Tibial artery (tissue), 4 donors: Measurements from ENCODE around the gene ARL5B.
"Not testable (repeated sequence)": the region's sequence is repeated elsewhere in the genome, so short reads cannot be mapped to it uniquely, and the experiment has no call there.

Source experiments
- DNase-seq, 2 donors: peaks; one replicate each; pipeline ENCODE4 v3.0.0-alpha.2; 2019
- H3K27ac ChIP-seq, 2 donors: fragments of 200-600 bp; sonication (generic) in 1 of 2; 1 replicate in 1 of 2; 2 replicates in 1 of 2; pipeline ENCODE4 v1.5.1; 2018 to 2019; ENCODE audit warnings: mild to moderate bottlenecking in 1 of 2
- H3K27me3 ChIP-seq, 2 donors: fragments of 200-600 bp; sonication (generic) in 1 of 2; one replicate each; pipeline versions ENCODE4 v1.5.1 to v1.6.0; 2016 to 2019
- H3K36me3 ChIP-seq, 3 donors: fragments of 200-600 bp; sonication (generic) in 2 of 3; one replicate each; pipeline ENCODE4 v1.5.1; 2016 to 2019; ENCODE audit warnings: mild to moderate bottlenecking in 2 of 3
- H3K4me1 ChIP-seq, 4 donors: fragments of 200-600 bp; sonication (generic) in 2 of 4; 1 replicate in 3 of 4; 2 replicates in 1 of 4; pipeline ENCODE4 v1.5.1; 2016 to 2019
- H3K4me3 ChIP-seq, 2 donors: fragments of 200-600 bp; sonication (generic) in 1 of 2; 1 replicate in 1 of 2; 2 replicates in 1 of 2; pipeline ENCODE4 v1.5.1; 2018 to 2019; ENCODE audit warnings: mild to moderate bottlenecking in 2 of 2
- H3K9me3 ChIP-seq, 3 donors: fragments of 200-600 bp; sonication (generic) in 1 of 3; one replicate each; pipeline ENCODE4 v1.5.1; 2016 to 2019
- intact Hi-C: fragments of 100-400 bp; cut with DNase I; formaldehyde crosslinking; loops from one replicate; pipeline ENCODE4 v1.15.0; 2023; ENCODE audit warnings: low total_unique reads
- TF ChIP-seq, protein P1 (sequence below), 2 experiments: fragments of 200-600 bp in 1 of 2; fragments of 450-650 bp in 1 of 2; IDR thresholded peaks; one replicate each; pipeline ENCODE4 v1.5.1; 2017 to 2019; ENCODE audit warnings: antibody characterized with exemption in 2 of 2, mild to moderate bottlenecking in 1 of 2, moderate library complexity in 1 of 2

Gene ARL5B

DNA sequence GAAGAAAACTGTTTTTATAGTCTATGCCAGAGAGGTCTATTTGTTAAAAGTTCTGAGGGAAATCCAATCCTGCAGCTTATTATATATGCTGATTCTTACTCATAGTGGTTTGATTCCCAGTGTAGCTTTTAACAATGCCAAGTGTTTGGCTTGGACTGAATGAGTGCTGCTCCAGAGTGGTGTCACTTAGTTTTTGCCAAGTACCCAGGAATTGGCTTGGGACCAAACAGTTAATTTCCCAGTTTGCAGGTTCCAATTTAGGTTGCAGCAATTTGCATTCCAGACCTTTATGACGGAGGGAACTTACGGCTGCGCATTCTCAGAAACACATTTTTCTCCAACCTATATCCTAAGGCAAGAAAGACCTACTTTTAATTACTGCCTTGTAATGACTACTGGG is 40.2 kb upstream of the ARL5B start:
- no peak overlapping the region for H3K27ac ChIP-seq
- intact Hi-C loops: no loop called here
- H3K36me3 ChIP-seq: peaks cover 0 to 18% (median 0%) of the 10 kb centered on the region in 3 donors
- H3K9me3 ChIP-seq: no peaks in the 10 kb centered on the region
- TF ChIP-seq, protein P1, sequence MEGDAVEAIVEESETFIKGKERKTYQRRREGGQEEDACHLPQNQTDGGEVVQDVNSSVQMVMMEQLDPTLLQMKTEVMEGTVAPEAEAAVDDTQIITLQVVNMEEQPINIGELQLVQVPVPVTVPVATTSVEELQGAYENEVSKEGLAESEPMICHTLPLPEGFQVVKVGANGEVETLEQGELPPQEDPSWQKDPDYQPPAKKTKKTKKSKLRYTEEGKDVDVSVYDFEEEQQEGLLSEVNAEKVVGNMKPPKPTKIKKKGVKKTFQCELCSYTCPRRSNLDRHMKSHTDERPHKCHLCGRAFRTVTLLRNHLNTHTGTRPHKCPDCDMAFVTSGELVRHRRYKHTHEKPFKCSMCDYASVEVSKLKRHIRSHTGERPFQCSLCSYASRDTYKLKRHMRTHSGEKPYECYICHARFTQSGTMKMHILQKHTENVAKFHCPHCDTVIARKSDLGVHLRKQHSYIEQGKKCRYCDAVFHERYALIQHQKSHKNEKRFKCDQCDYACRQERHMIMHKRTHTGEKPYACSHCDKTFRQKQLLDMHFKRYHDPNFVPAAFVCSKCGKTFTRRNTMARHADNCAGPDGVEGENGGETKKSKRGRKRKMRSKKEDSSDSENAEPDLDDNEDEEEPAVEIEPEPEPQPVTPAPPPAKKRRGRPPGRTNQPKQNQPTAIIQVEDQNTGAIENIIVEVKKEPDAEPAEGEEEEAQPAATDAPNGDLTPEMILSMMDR (IDR thresholded peaks at IDR 0.05): no peak
- DNase-seq: no peak
- H3K27me3 ChIP-seq: no peaks in the 10 kb centered on the region
- H3K4me1 ChIP-seq: no peaks in the 10 kb centered on the region
- H3K4me3 ChIP-seq: no peak overlapping the region

DNA sequence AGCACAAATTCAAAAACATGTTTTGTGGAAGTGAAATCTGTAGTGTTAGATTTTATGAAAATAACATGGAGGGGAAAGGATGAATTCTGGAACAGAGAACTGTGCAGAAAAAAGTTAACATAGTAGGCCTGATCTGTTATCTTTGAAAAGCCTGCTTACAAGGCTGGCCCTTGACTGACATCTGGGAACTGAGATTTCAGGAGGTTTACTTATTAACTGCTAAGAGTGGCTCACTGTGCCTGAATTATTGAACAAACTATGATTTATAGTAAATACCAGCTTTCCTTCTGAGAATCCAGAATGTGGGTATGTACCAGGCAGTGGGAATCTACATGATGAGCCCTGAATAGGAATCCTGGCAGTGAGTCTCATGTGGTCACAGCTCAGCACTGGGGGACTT is 38.4 kb upstream of the ARL5B start:
- no peak for DNase-seq
- Histone ChIP-seq H3K27me3 (no peaks in the 10 kb centered on the region), H3K4me1 (no peaks in the 10 kb centered on the region), H3K36me3 (peaks cover 0 to 18% (median 0%) of the 10 kb centered on the region in 3 donors), H3K27ac (no peak overlapping the region), H3K9me3 (no peaks in the 10 kb centered on the region), H3K4me3 (no peak overlapping the region)
- intact Hi-C loops: no loop called here
- TF ChIP-seq, protein P1 (IDR thresholded peaks at IDR 0.05): no peak

DNA sequence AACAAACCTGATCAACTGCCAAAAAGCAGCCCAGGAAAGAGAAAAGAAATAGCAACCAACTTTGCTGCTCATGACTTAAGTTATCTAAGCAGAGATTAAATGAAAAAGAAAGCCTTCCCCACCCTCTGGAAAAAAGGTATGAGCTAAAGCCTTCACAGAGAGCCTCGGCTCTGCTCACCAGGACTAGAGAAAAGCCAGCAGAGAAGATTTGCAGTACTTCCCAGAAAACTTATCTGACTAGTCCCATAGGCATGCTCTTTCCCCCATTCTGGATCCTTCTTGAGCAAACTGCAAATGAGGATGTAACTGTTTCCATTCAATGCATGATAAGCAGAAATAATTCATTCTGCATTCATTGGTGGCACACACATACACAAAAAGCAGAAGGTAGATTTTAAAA is 35.6 kb upstream of the ARL5B start:
- H3K9me3 ChIP-seq, H3K4me3 ChIP-seq, H3K27me3 ChIP-seq, intact Hi-C loops, DNase-seq, H3K27ac ChIP-seq, H3K4me1 ChIP-seq: not testable (repeated sequence)
- peaks cover 0 to 18% (median 0%) of the 10 kb centered on the region in 3 donors for H3K36me3 ChIP-seq

DNA sequence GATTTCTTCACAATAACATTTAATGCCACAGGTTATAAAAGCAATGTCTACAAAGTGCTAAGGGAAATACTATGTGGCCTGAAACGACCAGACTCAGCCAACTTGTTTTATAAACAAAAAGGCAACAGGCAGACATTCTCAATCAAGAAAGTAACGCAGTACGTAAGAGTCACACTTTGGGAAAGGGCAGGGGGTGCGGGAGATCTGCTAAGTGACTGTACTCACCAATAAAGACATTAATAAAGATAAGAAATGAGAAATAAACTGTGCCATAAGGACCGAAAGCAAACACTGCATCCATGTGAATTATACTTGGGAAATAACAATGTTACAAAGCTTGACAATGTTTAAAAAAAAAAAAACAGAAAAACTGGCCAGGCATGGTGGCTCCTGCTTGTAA is 33.3 kb upstream of the ARL5B start:
- H3K36me3 ChIP-seq: peaks cover 0 to 10% (median 0%) of the 10 kb centered on the region in 3 donors
- intact Hi-C loops: no loop called here
- H3K27me3 ChIP-seq: no peaks in the 10 kb centered on the region
- TF ChIP-seq, protein P1 (IDR thresholded peaks at IDR 0.05): no peak
- H3K9me3 ChIP-seq: no peaks in the 10 kb centered on the region
- no peak for DNase-seq
- no peak overlapping the region for H3K27ac ChIP-seq
- no peak overlapping the region for H3K4me3 ChIP-seq
- peaks cover 0 to 4% (median 0%) of the 10 kb centered on the region in 4 donors for H3K4me1 ChIP-seq

DNA sequence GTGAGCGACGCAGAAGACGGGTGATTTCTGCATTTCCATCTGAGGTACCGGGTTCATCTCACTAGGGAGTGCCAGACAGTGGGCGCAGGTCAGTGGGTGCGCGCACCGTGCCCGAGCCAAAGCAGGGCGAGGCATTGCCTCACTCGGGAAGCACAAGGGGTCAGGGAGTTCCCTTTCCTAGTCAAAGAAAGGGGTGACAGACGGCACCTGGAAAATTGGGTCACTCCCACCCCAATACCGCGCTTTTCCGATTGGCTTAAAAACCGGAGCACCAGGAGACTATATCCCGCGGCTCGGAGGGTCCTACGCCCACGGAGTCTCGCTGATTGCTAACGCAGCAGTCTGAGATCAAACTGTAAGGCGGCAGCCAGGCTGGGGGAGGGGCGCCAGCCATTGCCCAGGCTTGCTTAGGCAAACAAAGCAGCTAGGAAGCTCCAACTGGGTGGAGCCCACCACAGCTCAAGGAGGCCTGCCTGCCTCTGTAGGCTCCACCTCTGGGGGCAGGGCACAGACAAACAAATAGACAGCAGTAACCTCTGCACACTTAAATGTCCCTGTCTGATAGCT is 31.7 kb upstream of the ARL5B start:
- intact Hi-C loops, H3K4me1 ChIP-seq, H3K36me3 ChIP-seq, H3K9me3 ChIP-seq, H3K27me3 ChIP-seq: not testable (repeated sequence)
- peak overlapping the region; percentile 58 to 73 for H3K4me3 ChIP-seq
- H3K27ac ChIP-seq: peak overlapping the region; percentile 65 to 68
- peak; percentile 75 to 78 for DNase-seq

DNA sequence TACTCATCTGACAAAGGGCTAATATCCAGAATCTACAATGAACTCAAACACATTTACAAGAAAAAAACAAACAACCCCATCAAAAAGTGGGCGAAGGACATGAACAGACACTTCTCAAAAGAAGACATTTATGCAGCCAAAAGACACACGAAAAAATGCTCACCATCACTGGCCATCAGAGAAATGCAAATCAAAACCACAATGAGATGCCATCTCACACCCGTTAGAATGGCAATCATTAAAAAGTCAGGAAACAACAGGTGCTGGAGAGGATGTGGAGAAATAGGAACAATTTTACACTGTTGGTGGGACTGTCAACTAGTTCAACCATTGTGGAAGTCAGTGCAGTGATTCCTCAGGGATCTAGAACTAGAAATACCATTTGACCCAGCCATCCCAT is 26.7 kb upstream of the ARL5B start:
- intact Hi-C loops, H3K36me3 ChIP-seq, H3K4me1 ChIP-seq, H3K4me3 ChIP-seq, H3K27me3 ChIP-seq, H3K27ac ChIP-seq, DNase-seq, H3K9me3 ChIP-seq: not testable (repeated sequence)

DNA sequence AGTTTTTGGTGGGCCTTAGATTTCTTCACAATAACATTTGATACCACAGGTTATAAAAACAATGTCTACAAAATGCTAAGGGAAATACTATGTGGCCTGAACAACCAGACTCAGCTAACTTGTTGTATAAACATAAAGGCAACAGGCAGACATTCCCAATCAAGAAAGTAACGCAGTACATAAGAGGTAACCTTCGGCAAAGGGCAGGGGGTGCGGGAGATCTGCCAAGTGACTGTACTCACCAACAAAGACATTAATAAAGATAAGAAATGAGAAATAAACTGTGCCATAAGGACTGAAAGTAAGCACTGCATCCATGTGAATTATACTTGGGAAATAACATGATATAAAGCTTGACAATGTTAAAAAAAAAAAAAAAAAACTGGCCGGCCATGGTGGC is 23.2 kb upstream of the ARL5B start:
- no peaks in the 10 kb centered on the region for H3K27me3 ChIP-seq
- TF ChIP-seq, protein P1 (IDR thresholded peaks at IDR 0.05): no peak
- no peaks in the 10 kb centered on the region for H3K4me1 ChIP-seq
- no peaks in the 10 kb centered on the region for H3K9me3 ChIP-seq
- H3K27ac ChIP-seq: no peak overlapping the region
- no peak overlapping the region for H3K4me3 ChIP-seq
- no peak for DNase-seq
- no peaks in the 10 kb centered on the region for H3K36me3 ChIP-seq
- intact Hi-C loops: no loop called here

DNA sequence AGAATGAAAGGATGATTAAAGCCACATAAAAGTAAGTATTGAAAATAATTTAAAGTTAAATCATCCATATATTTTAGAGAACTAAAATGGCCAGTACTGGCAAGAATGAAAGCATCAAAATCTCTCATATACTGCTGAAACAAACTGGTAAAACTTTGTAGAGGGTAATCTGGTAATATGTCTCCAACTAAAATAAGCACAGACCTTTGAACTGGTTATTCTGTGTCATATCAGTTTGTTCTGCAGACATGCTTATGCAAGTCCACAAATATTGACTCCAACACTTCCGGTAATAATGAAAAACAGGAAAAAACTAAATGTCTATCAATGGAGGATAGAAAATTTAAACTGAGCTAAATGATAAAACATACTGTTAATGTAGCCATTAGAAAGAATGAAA is 21.8 kb upstream of the ARL5B start:
- H3K9me3 ChIP-seq, DNase-seq, H3K4me1 ChIP-seq, intact Hi-C loops, H3K27ac ChIP-seq, H3K27me3 ChIP-seq, H3K4me3 ChIP-seq, H3K36me3 ChIP-seq: not testable (repeated sequence)

DNA sequence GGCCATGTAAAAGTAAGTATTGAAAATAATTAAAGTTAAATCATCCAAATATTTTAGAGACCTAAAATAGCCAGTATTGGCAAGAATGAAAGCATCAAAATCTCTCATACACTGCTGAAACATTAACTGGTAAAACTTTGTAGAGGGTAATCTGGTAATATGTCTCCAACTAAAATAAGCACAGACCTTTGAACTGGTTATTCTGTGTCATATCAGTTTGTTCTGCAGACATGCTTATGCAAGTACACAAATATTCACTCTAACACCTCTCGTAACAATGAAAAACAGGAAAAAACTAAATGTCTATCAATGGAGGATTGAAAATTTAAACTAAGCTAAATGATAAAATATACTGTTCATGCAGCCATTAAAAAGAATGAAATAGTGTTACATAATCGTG is 19.5 kb upstream of the ARL5B start:
- intact Hi-C loops, H3K4me1 ChIP-seq, H3K27me3 ChIP-seq, H3K9me3 ChIP-seq, H3K4me3 ChIP-seq, H3K36me3 ChIP-seq, H3K27ac ChIP-seq, DNase-seq: not testable (repeated sequence)
